GM12878 (cell line): ENCODE results near the gene CLECL1. TPM values are rescaled to one million over a fixed set of nuclear protein-coding genes. Genes with fewer than 3 reads are reported as not detected.

Experiments
- ATAC-seq: fragments of 200-7000 bp; cut with Tn5 transposase; 3 replicates; pipeline ENCODE4 v1.9.1; 2020; ENCODE audit warnings: mild to moderate bottlenecking, moderate library complexity
- BruUV-seq: library from RNA; stranded (reverse); fragments of 400-500 nt; replicated peaks from 2 replicates; lab custom pipeline; 2021; lab: Mats Ljungman, UMichigan
- CTCF ChIA-PET: fragments of 300-600 bp; sonication (Branson Sonifier 250); formaldehyde crosslinking; extraction: SDS; loops from one replicate; lab custom pipeline; 2021; ENCODE audit warnings: inconsistent platforms; lab: Yijun Ruan, JAX
- POLR2A ChIA-PET: fragments of 350-600 bp; formaldehyde crosslinking; extraction: SDS; loops from one replicate; lab custom pipeline; 2021; ENCODE audit warnings: inconsistent platforms; lab: Charles Lee
- RAD21 ChIA-PET: fragments of 300-600 bp; sonication (Branson Sonifier 250); formaldehyde crosslinking; loops from one replicate; lab custom pipeline; 2023; ENCODE audit warnings: antibody characterized with exemption; ENCODE audit not compliant: unreplicated experiment; lab: Charles Lee
- SMC1A ChIA-PET: fragments of 300-600 bp; sonication (Branson Sonifier 250); formaldehyde crosslinking; loops from one replicate; lab custom pipeline; 2023; ENCODE audit not compliant: unreplicated experiment, uncharacterized antibody; lab: Charles Lee
- DNase-seq: peaks from one replicate; pipeline ENCODE4 v3.0.0-alpha.2; 2011; ENCODE audit warnings: low read depth, low spot score
- FAIRE-seq: peaks from 3 replicates; lab custom pipeline; 2011; peaks lifted over from hg19 to GRCh38; lab: Jason Lieb, UNC
- H2AFZ ChIP-seq: 2 replicates; pipeline ENCODE4 v1.6.0; 2011; ENCODE audit warnings: low read depth, low read length, control low read depth; ENCODE audit not compliant: control insufficient read depth
- H3K27ac ChIP-seq: 2 replicates; pipeline ENCODE4 v1.5.1; 2011; ENCODE audit warnings: control low read depth; ENCODE audit not compliant: control insufficient read depth, insufficient read depth
- H3K27me3 ChIP-seq, 2 experiments: replicated peaks in 1 of 2; 2 replicates each; pipeline versions ENCODE4 v1.6.0 to v1.6.1; 2011; ENCODE audit warnings: low read length in 1 of 2; ENCODE audit not compliant: control insufficient read depth in 2 of 2, insufficient read depth in 2 of 2
- H3K36me3 ChIP-seq, 2 experiments: 2 replicates each; pipeline ENCODE4 v1.5.1; 2011; ENCODE audit warnings: low read length in 1 of 2; ENCODE audit not compliant: control insufficient read depth in 2 of 2, insufficient read depth in 2 of 2
- H3K4me1 ChIP-seq: 2 replicates; pipeline ENCODE4 v1.6.1; 2011; ENCODE audit warnings: mild to moderate bottlenecking, low read length, moderate library complexity, mixed read lengths; ENCODE audit not compliant: control insufficient read depth, insufficient read depth
- H3K4me2 ChIP-seq: 2 replicates; pipeline ENCODE4 v1.6.0; 2011; ENCODE audit warnings: control low read depth; ENCODE audit not compliant: control insufficient read depth, insufficient read depth
- H3K4me3 ChIP-seq: fragments of 200-600 bp; sonication (generic); 2 replicates; pipeline ENCODE4 v1.5.1; 2016
- H3K79me2 ChIP-seq: 2 replicates; pipeline ENCODE4 v1.6.0; 2011; ENCODE audit warnings: low read length; ENCODE audit not compliant: control insufficient read depth, insufficient read depth
- H3K9ac ChIP-seq: 2 replicates; pipeline ENCODE4 v1.8.0; 2011; ENCODE audit warnings: low read length, control low read depth, mixed read lengths; ENCODE audit not compliant: control insufficient read depth, insufficient read depth
- H3K9me3 ChIP-seq: replicated peaks from 3 replicates; pipeline ENCODE4 v1.5.1; 2011; ENCODE audit warnings: mild to moderate bottlenecking, low read length; ENCODE audit not compliant: control insufficient read depth, insufficient read depth
- H4K20me1 ChIP-seq: 2 replicates; pipeline ENCODE4 v1.6.0; 2011; ENCODE audit not compliant: control insufficient read depth, insufficient read depth
- BRCA1 ChIP-seq: IDR thresholded peaks from 2 replicates; pipeline ENCODE4 v1.6.1; 2011; ENCODE audit warnings: low read depth, low read length, improper control_type of control experiment
- CREB1 ChIP-seq: IDR thresholded peaks from 2 replicates; pipeline ENCODE4 v1.6.1; 2012; ENCODE audit warnings: low read depth, mild to moderate bottlenecking, inconsistent platforms
- HDAC2 ChIP-seq: fragments of 200-600 bp; sonication (generic); IDR thresholded peaks from 2 replicates; pipeline ENCODE4 v1.6.1; 2017
- KLF5 ChIP-seq: fragments of 450-650 bp; IDR thresholded peaks from 2 replicates; pipeline ENCODE4 v1.6.1; 2014; ENCODE audit warnings: mild to moderate bottlenecking; ENCODE audit not compliant: partially characterized antibody
- MTA3 ChIP-seq: IDR thresholded peaks from 2 replicates; pipeline ENCODE4 v1.6.1; 2012; ENCODE audit warnings: low read length, inconsistent platforms, borderline replicate concordance
- MYC ChIP-seq: IDR thresholded peaks from 2 replicates; pipeline ENCODE4 v1.6.1; 2011; ENCODE audit warnings: mild to moderate bottlenecking, low read length, moderate library complexity, inconsistent platforms; ENCODE audit not compliant: insufficient read depth, insufficient replicate concordance, insufficient read length, severe bottlenecking
- RBBP5 ChIP-seq: fragments of 200-600 bp; sonication (generic); conservative IDR thresholded peaks from 2 replicates; pipeline ENCODE4 v1.6.1; 2016
- RELA ChIP-seq: fragments of 450-650 bp; IDR thresholded peaks from 2 replicates; pipeline ENCODE4 v1.8.0; 2014; ENCODE audit warnings: borderline replicate concordance; ENCODE audit not compliant: partially characterized antibody
- ZZZ3 ChIP-seq: IDR thresholded peaks from 2 replicates; pipeline ENCODE4 v1.6.1; 2011; ENCODE audit warnings: low read depth; ENCODE audit not compliant: control insufficient read depth, insufficient read length
- in situ Hi-C: fragments of 300-500 bp; cut with MboI; formaldehyde crosslinking; loops from 9 replicates; pipeline ENCODE4 v1.14.3; 2018; ENCODE audit warnings: mixed read lengths
- intact Hi-C: fragments of 100-400 bp; cut with micrococcal nuclease; formaldehyde crosslinking; loops from one replicate; pipeline ENCODE4 v1.14.2; 2022; ENCODE audit not compliant: unreplicated experiment
- polyA plus RNA-seq, 11 experiments: library from polyadenylated mRNA; depleted of rRNA in 4 of 11; unstranded in 6 of 11; stranded (reverse) in 5 of 11; fragments of >200 nt; fragmentation: Nextera tagmentation in 4 of 11; fragmentation: Illumina TruSeq in 1 of 11; extraction: Ambion mirVana in 4 of 11; extraction: Trizol in 1 of 11; gene quantifications; 1 replicate in 1 of 11; 2 replicates in 10 of 11; pipeline versions ENCODE4 v1.2.1 to v1.2.3, GENCODE V29; 2011 to 2016; ENCODE audit warnings: inconsistent platforms in 2 of 11, missing spikeins in 2 of 11, low read depth in 1 of 11
- total RNA-seq, 4 experiments: library from RNA; depleted of rRNA in 3 of 4; stranded (reverse); fragments of >200 nt in 3 of 4; fragmentation: Illumina TruSeq in 1 of 4; extraction: Trizol in 1 of 4; gene quantifications; 2 replicates each; pipeline versions ENCODE4 v1.2.1 to v1.2.3, GENCODE V29; 2013 to 2021
- TF ChIP-seq, protein P1 (sequence below): IDR thresholded peaks from 2 replicates; pipeline ENCODE4 v1.6.1; 2012; ENCODE audit warnings: low read depth, low read length, improper control_type of control experiment

CLECL1 gene
- total and polyA plus RNA-seq, 10 of the 15 experiments (the other 5 are each of a cell fraction or from before 2014, with no cell fraction given) = 4.6 to 56.5 (median 46.4) TPM

GRCh38 chr12:9707356-9707755 is 25.5 kb downstream of the CLECL1 start:
- H3K27ac ChIP-seq = peak overlapping the region; percentile 71
- in situ Hi-C loops (loop anchor here (5.0 kb wide), 1 partner anchor 70 kb away; no protein-coding TSS in a partner anchor), intact Hi-C loops (no loop called here)
- FAIRE-seq = no peak
- CTCF ChIA-PET = interaction anchor here (0.9 to 9.0 kb wide), 11 partner anchors 10 to 377 kb away, joined by 3 to 159 read pairs (median 5); no protein-coding TSS in a partner anchor
- no peaks in the 10 kb centered on the region for H3K36me3 ChIP-seq
- no peak for TF ChIP-seq MYC
- no peak for TF ChIP-seq HDAC2
- TF ChIP-seq MTA3 = no peak
- TF ChIP-seq CREB1 = no peak
- no peak for TF ChIP-seq BRCA1
- TF ChIP-seq, protein P1, sequence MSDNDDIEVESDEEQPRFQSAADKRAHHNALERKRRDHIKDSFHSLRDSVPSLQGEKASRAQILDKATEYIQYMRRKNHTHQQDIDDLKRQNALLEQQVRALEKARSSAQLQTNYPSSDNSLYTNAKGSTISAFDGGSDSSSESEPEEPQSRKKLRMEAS = no peak
- TF ChIP-seq RELA = no peak
- no peak for TF ChIP-seq KLF5
- TF ChIP-seq ZZZ3 = no peak
- TF ChIP-seq RBBP5 = no peak
- 0 out of 3 replicates have a peak, but pooled peaks have one; percentile 27 for ATAC-seq
- no peak overlapping the region for H3K9ac ChIP-seq
- SMC1A ChIA-PET = interaction anchor here (0.7 to 7.8 kb wide), 12 partner anchors 8 to 376 kb away, joined by 3 to 100 read pairs (median 4); partner anchors contain the start of gene CLEC2D
- peaks cover 51% of the 10 kb centered on the region for H3K4me1 ChIP-seq
- peaks cover 2% of the 10 kb centered on the region for H3K79me2 ChIP-seq
- H3K4me3 ChIP-seq = no peak overlapping the region
- no TSS peak for BruUV-seq
- POLR2A ChIA-PET = no interaction called here
- peaks cover 4% of the 10 kb centered on the region for H3K9me3 ChIP-seq
- RAD21 ChIA-PET = interaction anchor here (1.2 to 4.8 kb wide), 4 partner anchors 36 to 74 kb away, joined by 3 to 32 read pairs (median 10); no protein-coding TSS in a partner anchor
- no peaks in the 10 kb centered on the region for H3K27me3 ChIP-seq
- H2AFZ ChIP-seq = no peak overlapping the region; the same call in 1 of the 2 replicates
- DNase-seq = no peak
- H3K4me2 ChIP-seq = peak overlapping the region; percentile 59; the same call in 1 of the 2 replicates
- H4K20me1 ChIP-seq = no peaks in the 10 kb centered on the region
